ENCODE measurements around the gene PLEKHM3.
A peak's percentile ranks its signal among the peaks of the same experiment; 100 is the strongest.
"Not testable (repeated sequence)": the region's sequence is repeated elsewhere in the genome, so short reads cannot be mapped to it uniquely, and the experiment has no call there.

Gene PLEKHM3

GRCh38 chr2:207920321-207920720 is 105.0 kb downstream of the PLEKHM3 start:
- DNase-seq: no peak

DNA sequence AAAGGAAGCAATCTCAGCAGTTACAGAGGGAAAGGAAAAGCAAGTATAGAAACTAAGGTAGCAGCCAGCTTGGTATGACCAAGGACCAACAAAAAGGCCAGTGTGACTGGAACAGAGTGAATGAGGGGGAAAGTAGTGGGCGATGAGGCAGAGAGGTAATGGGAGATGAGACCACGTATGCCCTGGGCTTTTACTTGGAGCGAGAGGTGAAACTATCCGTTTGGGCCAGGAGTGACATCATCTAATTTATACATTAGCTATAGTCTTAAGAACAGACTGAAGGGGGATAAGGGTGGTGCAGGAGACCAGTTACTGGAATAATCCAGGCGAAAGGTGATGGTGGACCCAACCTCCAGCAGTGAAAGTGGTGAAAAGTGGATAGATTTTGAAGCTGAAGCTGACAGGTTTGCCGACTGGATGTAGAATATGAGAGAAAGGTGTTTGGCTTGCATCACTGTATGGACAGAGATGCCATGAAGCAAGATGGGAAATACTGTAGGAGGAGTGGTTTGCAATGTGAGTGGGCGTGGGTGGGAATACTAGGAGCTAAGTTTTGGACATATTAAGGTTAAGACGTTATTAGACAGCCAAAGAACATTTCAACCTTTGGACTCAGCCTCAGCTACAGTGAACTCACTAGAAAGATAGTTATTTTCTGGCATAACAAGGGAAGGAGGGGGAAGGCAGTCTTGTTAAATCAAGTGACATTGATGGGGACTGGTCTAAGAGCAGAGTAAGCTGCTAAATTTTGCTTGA is 106.0 kb downstream of the PLEKHM3 start:
- no peak for DNase-seq

DNA sequence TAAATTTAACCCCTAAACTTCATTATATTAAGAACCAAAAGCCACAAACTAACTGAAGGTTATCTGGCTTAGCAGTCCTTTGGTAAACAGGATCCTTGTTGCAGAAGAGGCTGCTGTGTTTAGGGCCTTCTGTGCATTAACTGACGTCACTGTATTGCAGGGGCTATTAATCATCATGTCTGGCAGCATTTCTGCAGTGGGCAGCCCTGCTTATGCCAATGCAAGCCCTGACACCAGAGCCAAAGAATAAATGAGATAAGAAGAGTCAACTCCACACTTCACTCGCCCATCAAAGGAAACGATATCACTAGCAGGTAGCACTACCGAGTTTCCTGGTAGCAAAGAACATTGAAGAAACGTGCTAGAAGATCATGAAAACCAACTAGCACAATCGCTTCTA is 110.6 kb downstream of the PLEKHM3 start:
- no peak for DNase-seq

- no peak for DNase-seq
Observed at GRCh38 chr2:207913772-207914358, 111.5 kb downstream of the PLEKHM3 start.

GRCh38 chr2:207911856-207912255 is 113.5 kb downstream of the PLEKHM3 start:
- no peak for DNase-seq

DNA sequence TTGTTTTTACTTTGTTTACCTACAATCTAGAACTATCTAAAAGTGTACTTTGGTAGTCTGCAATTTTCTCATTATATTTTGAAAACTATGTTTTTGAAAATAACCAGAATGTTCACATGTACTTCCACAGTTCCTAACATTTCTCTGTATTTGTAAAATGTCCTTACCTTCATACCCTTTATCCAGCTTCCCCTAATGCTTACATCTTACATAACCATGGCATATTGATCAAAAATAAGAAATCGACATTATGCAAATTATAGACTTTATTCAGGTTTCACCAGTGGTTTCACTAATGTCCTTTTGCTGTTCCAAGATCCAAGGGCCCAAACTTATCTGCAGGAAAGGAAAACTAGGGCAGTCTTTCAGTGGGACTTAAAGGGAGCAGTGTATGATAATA is 114.1 kb downstream of the PLEKHM3 start:
- no peak for DNase-seq

- DNase-seq: not testable (repeated sequence)
Observed at GRCh38 chr2:207906495-207906894, 118.8 kb downstream of the PLEKHM3 start.

DNA sequence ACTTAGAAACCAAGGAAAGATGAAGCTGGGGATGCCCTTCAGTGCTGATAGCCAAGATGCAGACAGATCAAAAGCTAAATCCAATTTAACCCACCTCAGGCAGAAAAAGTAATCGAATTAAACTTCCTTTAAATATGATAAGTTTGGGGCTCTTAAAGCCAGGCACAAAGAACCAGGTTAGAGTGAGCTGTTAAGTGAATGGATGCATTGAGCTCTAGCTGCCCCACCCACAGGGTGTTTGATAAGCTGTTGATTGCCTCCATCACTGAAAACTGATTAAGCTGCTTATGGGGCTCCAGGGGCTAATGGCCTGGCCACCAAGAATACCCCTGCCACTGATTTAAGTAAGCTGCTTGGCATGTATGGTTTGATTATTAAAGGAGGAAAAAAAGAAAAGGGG is 119.8 kb downstream of the PLEKHM3 start:
- DNase-seq: no peak

DNA sequence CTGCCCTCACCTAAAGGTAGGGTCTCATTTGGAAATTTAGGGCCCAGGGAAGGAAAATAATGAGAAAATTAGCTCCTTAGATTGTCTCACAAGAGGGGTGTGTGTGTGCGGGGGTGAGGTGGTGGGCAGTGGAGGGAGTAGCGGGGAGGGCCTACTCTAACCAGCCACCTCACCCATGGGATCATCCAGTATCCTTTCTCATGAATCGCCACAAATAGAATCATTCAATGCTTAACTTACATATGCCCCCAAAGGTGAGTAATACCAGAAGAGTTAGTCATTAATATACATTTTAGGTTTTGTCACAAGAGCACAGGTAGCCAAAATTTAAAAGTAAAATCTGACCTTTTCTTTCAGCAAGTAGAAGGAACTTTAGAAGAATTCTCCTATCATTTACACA is 122.1 kb downstream of the PLEKHM3 start:
- no peak for DNase-seq

DNA sequence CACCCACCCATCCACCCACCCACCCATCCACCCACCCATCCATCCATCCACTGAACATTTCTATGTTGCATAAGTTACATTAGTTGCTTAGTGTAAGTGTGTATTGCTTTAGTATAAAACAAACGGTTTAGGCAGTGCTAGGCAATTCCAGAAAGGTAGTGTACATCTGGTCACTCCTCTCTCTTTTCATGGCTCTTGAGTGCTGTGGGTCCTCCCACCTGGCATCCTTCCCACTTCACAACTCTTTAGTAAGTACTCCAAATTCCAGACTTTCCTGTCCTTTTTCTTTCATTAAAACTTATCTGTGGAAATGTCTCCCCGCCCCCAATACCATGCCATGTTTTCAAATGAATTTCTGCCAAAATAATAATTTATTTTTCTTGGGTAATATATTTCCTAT is 122.5 kb downstream of the PLEKHM3 start:
- DNase-seq: peak; percentile 8

GRCh38 chr2:207901829-207902228 is 123.5 kb downstream of the PLEKHM3 start:
- DNase-seq: no peak

GRCh38 chr2:207901401-207901800 is 123.9 kb downstream of the PLEKHM3 start:
- no peak for DNase-seq

GRCh38 chr2:207898354-207898695 is 127.0 kb downstream of the PLEKHM3 start:
- DNase-seq: no peak

- DNase-seq: no peak
Observed at GRCh38 chr2:207897541-207898353, 127.6 kb downstream of the PLEKHM3 start.

DNA sequence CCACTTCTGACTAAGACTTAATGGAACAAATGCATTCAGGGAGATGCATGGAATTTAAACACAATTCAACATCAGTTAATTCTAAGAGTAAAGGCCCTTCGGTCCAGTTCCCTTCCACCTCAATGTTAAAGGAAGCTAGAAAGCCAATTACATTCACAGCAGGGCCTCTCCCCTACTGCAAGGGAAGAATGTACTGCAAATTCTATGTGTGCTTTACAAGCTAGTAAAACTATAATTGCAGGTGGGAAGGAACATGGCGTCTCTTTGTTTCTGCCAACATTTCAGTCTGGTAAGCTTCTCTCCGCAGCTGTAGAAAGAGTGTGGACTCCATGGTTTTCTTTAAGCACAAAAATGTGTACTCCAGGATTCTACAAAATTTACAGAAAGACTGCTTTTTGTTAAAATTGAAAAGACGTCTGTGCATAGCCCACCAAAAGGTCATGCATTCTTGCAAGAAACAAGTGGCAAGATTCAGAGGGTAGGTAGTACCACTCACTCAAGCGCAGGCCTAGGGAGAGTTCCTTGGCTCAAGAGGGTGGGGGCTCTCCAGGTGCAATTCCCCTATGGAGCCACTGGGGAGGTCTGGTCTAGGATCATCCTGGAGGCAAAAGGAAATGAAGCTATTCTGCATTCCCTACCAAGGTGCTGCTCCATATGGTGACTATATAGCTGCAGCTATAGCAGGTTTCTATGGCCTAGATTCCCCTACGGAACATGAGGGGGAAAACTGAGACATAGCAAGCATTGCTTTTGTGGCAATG is 128.6 kb downstream of the PLEKHM3 start:
- DNase-seq: no peak

GRCh38 chr2:207895274-207895860 is 130.0 kb downstream of the PLEKHM3 start:
- DNase-seq: no peak

DNA sequence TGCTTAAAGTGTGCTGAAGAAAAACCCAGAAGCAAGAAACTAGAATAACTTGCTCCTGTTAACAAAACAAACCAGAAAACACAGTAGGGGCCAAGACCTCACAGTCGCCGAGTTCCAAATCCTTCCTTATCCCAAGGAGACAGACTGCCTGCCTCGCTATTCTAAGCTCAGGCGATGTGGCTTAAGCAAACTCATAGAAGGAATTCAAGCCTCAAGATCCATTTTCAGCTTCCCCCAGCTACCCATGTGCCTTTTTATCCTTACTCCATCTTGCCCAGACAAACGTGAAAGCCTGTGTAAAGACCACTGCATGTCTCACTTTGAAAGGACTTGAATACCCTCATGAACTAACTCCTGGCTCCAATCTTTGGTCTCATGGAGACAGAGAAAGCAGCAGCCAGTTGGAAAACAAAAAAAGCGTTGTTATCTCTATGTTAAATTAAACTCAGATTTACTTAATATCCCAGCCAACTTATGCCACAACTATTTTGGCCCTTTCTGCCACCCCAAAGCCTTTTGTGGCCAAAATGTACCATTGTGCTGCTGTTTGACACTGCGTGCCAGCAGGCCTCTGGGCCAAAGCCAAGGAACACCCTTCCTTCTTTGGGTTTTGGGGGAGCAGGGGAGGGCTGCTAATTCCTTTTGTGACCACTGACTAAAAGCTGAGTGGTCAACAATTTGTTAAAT is 132.5 kb downstream of the PLEKHM3 start:
- no peak for DNase-seq

GRCh38 chr2:207891086-207891844 is 134.1 kb downstream of the PLEKHM3 start:
- DNase-seq: no peak

DNA sequence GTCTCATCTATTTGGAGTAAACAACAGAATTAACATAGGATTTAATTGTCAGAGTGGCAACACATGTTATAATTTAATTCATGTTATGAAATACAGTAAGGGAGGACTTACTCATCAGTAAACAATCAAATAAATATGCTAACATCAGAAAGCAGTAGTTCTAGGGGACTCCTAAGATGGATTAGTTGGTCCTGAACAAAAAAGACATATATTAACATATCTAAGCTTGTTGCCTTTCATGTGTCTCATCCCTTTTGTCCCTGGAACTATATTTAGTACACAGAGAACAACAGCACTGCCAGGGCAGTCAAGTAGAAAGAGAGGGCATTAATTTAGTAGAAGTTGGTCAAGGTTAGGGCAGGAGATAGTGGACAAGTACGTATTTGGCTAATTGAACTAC is 137.8 kb downstream of the PLEKHM3 start:
- DNase-seq: no peak

- no peak for DNase-seq
Observed at GRCh38 chr2:207885010-207885409, 140.3 kb downstream of the PLEKHM3 start.

DNA sequence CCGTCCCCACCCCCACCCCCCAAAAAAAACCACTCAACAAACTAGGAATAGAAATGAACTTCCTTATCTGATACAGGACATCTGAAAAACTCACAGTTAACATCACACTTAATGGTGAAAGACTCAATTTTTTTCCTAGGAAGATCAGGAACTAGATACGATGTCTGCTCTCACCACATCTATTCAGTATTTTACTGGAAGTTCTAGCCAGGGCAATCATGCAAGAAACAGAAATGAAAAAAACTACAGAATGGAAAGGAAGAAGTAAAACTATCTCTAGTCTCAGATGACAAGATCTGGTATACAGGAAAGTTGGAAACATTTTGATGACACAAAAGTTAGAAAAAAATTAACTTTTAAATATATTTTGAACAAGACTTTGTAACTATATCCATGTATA is 141.2 kb downstream of the PLEKHM3 start:
- DNase-seq: no peak

Measured in fibroblast of skin of right quadriceps (primary cell).